ENCODE data around the gene RETREG1.
A peak's percentile ranks its signal among the peaks of the same experiment; 100 is the strongest.
"Not testable (repeated sequence)": the region's sequence is repeated elsewhere in the genome, so short reads cannot be mapped to it uniquely, and the experiment has no call there.

The RETREG1 gene

DNA sequence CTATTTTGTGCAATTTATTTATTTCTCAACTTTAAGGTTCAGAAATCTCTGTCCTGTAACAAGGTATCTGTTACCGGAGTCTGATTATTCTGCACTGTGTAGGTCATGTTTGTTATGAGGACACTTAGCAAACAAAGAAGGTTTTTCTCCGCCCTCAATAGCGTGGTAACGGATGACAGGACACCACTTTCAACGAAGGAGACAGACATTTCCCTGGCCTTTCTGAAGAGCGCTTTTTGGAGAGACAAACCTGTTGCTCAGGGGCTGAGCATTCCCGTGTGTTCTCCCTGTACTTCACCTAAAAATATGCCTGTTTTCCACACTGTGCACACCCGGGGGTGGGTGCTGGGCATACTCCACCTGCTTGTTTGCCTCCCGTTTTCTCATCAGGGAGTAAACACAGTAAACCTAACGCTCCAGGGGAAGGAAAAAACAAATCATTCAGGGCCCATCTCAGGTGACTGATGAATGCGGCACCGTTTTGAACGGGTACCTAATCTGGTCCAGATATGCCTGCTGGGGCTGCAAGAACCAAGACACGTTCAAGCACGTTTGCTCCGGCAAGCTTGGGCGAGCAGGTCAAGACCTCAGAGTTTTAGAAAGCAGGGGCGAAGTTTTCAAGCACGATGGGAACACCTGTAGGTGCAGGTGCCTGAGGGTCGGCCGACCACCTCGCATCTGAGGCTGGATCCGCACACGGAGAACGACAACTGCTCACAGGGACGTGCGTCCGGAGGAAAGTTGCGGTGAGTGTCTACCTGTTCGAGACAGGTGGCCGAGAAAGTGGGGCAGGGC, 859 bp downstream of the RETREG1 start:
- DNase-seq, result peak; percentile 67

DNA sequence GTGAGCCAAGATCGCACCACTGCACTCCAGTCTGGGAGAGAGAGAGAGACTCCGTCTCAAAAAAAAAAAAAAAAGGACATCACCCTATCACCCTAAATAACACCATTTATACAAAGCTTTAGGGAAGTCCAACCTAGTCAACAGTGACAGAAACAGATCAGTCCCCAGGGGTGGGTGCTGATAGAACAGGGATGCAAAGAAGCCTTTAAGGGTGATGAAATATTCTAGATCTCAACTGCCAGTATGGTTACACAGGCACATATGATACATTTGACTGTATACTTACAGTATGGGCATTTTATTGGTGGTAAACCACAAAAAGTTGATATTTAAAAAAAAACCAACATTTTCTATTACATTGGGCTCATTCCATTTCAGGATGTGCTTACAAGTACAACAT, 4.8 kb downstream of the RETREG1 start:
- DNase-seq, result no peak

DNA sequence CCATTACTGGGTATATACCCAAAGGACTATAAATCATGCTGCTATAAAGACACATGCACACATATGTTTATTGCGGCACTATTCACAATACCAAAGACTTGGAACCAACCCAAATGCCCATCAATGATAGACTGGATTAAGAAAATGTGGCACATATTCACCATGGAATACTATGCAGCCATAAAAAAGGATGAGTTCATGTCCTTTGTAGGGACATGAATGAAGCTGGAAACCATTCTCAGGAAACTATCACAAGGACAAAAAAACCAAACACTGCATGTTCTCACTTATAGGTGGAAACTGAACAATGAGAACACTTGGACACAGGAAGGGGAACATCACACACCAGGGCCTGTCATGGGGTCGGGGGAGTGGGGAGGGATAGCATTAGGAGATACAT, 5.9 kb downstream of the RETREG1 start:
- DNase-seq, result not testable (repeated sequence)

DNA sequence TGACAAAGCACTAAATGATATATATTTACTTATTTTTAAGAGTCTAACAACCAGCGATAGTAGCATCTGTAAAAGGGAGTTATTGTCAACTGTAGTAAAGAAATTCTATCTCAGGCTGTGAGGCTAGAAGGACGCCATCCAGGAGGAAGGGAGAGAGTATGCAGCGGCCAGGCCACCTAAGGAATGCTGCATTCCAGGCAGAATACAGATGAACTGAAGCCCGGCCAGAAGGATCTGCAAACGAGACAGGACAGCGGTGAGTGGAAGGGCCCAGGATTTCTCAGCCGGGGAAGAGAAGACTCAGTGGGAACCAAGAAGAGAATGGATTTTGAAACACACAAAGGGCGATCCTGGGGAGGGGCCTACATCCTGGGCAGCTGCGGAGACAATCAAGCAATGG, 7.4 kb downstream of the RETREG1 start:
- DNase-seq, result no peak

DNA sequence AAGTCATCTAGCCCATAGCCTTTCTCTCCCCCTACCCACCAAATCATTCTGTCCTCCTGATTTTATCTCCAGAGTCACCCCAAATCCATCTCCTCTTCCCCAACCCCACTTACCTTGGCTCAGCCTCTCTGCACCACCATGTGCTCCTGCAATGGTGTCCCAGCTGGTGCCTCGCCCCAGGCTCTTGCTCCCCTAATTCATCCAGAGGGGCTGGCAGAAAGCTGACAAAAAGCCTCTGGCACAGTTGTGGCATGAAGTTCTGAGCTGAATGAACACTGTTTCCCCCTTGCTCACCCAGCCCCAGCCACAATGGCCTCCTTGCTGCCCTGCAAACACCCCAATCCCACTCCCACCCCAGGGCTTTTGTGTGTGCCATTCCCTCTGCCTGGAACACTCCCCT, 10.2 kb downstream of the RETREG1 start:
- no peak for DNase-seq

DNA sequence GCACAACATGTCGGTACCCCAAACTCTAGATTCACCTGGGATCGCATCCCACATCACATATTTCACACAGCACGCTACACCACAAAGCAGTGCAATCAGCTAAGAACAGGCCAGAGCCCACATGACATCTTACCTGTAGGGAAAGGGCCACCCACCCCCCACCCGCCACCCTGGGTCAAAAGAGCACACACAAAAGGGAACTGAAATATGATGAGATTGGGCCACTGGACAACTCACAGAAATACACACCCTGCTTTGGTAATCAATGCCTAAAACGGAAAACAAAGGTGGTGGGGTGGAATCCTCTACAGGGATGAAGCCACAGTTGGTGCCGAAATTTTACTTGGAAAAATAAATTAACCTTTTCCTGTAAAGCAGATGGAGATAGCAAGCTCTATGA, 13.1 kb downstream of the RETREG1 start:
- no peak for DNase-seq

DNA sequence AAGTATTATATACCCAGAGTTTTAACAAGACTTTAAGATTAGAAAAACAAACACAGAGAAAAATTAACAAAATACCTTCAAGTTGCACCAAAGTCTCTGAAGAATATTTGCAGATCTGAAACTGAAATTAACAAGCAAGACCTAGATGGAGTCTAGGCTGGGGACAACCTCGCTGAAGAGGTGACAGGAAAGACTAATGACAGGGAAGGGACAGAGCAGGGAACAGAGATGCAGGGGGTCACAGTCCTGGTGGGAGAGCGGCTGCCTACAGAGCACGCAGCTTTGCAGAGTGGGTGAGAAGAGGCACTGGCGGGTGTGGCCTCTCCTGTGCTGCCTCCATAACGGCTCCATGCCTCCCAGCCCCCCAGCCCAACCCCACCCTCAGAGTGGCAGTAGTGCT, 13.5 kb downstream of the RETREG1 start:
- DNase-seq, result no peak

DNA sequence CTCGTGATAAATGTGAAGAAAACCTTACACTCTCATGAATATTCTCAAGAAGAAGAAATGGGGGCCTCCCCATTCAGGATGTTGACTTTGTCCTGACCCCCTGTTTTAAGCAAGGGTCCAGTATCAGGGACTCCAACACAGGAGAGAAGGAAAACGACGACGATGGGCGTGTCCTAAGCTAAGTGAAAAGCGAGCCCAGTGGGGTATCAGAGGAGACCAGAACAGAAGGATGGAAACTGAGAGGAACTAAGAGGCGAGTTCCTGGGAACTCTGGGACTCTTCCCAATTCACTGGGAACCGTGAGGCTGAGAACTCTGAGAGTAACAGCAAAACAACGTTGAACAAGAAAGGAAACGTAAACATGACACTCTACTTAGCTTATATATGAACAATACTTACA, 14.6 kb downstream of the RETREG1 start:
- DNase-seq, result no peak

DNA sequence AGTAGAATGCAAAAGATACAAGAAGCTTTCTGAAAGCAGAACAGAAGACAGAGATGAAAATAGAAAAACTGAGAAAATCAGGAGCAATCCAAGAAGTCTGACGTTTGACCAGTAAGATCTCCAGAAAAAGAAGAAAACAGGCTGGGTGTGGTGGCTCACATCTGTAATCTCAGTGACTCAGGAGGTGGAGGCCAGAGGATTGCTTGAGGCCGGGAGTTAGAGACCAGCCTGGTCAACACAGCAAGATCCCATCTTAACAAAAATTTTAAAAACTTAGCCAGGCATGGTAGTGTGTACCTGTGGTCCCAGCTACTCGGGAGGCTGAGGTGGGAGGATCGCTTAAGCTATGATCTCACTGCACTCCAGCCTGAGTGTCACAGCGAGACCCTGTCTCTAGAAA, 15.9 kb downstream of the RETREG1 start:
- no peak for DNase-seq

DNA sequence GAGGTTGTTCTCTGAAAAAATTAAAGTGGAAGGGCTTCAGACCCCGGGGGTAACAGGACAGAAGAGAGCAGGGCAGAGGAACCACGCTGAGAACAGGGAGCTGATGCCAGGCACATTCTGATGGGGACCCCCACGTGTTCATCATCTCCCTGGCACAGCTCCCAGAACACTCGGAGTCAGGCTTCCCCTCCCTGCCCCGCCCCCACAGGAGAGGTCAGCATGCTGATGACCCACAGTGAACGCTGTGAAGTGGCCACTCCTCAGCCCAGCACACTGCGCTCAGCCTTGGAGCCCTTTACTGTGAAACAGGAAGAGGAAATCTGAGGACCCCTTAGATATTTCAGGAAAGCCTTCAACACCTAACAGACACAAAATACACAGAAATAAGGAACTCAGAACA, 16.4 kb downstream of the RETREG1 start:
- DNase-seq, result no peak

DNA sequence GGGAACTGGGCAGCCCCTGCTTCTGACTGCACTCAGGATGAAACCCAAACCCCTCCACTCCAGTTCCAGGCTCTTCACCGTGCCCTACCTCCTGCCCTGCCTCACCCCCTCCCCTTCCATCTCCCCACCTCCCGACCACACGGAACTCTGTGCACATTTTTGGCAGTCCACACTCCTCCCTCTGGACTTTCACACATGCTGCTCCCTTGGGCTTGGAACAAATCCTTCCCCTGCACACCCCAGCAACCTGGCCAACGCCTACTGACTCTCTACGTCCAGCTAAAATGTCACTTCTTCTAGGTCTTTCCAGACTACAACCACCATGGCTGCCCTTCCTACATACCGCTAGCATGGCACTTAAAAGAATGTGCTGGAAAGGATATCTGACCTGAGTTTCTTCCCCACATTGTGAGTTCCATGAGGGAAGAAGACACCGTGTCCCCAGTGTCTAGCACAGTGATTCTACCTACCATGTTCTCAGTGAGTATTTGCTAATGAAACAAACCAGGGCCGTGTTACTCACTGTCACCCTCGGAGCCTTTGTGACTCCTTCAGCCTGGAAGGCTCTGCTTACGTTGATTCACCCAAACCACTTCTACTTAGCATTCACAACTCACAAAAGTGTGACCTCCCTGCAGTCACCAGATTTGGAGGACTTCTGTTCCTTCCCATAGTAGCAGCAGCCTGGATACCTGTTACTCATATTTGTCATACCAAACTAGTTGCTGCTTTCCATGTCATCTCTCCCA, 18.7 kb downstream of the RETREG1 start:
- DNase-seq, result no peak

DNA sequence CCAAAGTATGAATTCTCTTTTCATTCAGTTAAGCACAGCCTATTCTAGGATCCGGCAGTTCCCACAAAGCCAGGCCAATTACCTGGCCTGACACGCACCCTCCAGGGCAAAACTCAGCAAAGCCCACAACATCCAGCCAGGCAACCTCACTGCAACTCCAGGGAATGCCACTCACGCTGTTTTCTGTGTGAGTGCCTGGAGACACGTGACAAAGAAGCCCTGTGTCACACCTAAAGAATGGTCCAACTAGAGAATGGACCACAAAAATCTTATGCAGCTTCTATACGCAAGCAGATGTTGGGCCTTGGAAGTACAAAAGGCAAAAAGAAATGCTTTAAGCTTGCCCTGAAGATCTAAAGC, 20.2 kb downstream of the RETREG1 start:
- no peak for DNase-seq

DNA sequence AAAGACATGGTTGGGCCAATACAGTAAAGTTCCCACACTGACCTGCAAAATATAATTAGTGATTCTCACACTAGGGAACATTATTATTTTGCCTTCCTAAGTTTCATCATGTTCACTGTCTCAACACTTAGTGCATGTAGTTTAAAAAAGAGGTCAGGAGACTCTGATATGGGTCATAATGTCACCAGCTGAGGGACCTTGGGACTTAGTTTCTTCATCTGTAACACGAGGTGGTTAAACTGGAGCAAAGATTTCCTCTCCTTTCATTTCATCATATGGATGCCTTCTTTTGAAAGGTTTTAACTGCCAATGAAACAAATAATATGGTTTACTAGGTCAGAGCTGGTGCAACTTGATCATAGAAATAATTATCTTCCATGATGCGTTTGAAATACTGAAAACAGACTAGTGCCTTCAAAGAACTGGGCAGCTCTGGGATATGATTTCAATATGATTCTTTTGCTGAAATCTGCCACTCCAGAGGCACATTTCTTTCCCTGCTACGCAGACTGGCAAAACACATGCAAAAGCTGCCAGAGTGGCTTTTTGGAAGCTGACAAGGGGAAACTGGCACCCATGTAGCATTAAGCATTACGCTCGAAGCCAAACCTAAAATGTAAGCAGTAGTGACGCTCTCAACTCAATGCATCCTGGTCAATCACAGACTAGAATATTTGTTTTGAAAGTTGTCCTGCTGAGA, 20.8 kb downstream of the RETREG1 start:
- DNase-seq, result no peak

DNA sequence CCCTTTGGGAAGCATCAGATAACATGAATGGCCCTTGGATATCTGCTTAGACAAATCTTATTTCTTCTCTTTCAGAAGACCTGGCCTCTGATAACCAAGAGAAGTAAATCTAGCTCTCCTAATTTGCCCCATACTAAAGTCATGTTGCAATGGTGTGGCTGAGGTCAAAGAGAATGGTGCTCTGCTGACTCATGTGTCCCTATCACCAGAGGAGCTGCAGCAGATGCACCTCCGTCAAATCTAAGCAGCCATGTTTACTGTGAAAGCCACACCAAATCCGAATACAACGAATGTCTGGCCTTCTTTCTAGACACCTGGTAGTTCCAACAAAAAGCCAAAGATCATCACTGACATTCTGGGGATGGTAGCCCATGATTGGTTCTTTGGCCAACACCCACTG, 23.2 kb downstream of the RETREG1 start:
- DNase-seq, result no peak

DNA sequence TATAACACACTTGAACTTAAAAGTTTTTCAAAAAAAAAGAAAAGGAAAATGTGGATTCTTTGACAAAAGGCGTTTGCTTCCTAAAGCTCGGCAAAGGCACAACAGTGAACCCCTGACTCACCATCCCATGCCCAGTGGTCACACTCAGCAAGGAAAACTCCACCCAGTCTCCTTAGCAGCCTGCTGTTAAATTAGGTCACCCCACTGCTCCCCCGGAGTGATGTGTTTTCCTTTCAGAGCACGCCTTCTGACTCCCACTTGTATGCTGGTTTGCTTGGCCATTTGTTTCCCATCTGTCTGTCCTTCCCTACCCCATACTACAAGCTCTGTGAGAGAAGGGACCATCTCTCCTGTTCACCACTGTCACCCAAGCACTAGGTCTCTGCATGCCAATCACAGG, 23.8 kb downstream of the RETREG1 start:
- DNase-seq, result no peak

DNA sequence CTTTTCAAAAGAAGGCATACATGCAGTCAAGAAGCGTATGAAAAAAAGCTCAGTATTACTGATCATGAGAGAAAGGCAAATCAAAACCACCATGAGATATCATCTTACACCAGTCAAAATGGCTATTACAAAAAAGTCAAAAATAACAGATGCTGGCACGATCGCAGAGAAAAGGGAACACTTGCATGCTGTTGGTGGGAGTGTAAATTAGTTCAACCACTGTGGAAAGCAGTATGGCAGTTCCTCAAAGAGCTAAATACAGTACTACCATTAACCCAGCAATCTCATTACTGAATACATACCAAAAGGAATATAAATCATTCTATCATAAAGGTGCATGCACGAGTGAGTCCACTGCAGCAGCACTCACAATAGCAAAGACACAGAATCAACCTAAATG, 24.5 kb downstream of the RETREG1 start:
- DNase-seq, result no peak

DNA sequence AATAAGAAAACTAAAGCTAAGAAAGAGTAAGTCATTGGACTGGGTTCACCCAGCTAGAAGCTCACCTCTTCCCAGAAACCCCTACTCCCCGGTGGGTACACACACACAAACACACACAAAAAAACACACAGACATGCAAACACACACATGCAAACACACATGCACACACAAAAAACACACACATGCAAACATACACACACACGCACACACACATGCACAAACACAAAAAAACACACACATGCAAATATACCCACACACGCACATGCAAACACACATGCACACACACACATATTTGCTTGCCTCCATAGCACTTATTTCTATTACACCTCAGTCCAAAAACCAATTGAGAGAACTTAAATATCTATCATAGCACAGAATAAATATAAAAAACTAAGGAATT, 26.1 kb downstream of the RETREG1 start:
- no peak for DNase-seq

DNA sequence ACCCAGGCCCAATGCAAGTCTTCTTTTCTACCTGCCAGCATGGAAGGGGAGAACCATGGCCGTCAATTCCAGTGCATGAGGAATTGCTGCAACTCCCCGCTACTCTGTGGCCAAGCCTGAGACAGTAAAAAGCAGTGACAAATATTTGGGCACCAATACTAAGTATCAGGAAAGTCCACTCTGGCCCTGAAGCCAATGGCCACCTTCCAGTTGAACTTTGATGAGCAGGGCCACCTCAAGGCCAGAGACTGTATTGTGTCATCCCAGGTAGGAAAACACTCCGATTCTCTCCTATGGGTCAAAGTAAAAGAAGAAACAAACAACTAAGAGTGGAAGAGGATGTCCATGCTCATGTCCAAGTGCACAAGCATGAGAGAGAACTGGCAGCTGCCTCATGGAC, 27.1 kb downstream of the RETREG1 start:
- DNase-seq, result no peak

DNA sequence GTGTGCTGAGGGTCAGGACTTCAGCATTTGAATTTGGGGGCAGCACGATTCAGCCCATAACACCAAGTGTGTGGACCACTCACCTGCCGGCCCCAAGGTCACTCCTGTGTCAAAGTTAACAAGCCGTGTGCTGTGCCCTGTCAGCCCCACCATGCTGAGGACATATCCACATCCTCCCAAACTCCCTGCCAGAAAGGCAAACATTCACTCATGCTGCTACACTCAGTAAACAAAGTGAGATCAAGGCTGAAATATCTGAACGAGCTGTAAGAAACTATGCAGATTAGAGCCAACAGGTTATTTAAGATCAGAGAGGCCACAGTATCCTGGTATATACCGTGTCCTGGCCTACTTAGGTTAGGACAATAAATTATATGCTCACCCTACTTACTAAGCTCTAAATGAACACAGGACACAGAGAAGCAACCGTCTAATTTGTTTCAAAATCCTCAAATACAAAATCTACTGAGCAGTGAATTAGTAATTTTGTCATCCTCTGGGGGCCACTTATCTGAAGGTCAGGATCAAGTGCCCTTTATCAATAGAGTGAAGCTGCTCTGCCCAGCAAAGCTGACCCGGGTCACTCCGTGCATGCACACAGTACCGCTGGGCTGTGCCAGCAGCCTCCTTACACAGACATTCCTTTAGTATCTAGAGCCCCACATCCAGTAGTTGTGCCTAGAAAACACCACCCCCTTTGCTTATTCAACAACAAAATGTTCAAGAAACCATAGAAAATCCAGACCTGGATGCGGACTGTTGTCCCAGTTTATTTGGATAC, 28.2 kb downstream of the RETREG1 start:
- no peak for DNase-seq

DNA sequence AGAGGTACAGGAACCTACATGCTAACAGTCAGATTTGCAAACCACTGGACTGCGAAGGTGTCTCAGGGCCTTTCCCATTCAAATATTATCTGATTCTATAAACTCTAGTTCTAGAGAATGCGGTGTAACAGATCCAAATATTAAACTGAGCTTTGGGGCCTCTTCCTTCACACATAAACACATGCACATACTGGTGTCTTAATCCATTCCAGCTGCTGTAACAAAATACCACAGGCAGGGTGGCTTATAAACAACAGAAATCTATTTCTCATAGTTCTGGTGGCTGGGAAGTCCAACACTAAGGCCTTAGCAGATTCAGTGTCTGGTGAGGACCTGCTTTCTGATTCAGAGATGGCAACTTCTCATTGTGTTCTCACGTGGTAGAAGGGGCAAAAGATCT, 30.2 kb downstream of the RETREG1 start:
- no peak for DNase-seq

DNA sequence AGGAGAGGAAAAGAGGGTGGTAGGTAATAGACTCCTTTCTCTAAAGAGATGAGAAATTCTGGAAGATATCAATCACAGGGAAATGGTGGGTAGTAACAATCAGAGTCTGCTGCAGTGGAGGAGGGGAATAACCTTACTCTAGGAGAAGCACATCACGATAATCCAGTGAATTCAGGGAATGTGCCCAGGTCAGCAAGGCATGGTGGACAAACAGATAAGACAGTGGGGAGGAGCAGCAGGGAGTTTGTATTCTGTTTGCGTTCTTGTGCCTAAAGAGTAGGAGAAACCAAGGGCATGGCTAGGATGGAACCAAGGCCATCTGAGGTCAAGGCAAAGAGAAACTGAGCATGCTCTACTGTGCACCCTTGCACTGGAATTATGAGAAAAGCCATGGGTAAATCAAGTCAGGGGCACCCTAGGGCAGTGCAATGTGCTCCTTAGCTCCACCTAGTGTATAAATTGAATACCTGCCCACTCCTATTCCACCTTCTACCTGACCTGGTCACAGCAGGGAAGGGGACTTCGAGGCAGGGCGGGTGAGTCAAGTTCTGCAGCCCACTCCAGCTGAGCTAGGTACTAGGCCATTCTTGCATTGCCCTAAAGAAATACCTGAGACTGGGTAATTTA, 31.6 kb downstream of the RETREG1 start:
- no peak for DNase-seq

DNA sequence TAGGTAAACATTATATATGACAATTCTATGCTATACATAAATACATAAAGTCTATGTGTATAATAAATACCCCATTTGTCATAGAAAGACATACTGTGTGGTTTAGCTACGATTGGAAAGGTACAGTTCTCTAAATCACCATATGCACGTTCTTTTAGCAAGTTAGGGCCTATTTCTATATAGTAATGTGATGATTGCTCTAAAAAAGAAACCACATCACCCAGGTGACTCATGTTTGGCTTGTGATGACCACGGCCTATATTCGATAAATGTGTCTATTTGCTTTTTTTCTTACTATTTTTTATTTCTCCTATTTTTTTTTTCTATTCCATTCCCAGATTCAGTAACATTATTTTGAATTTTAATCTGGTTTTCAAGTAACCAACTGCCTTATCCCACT, 34.7 kb downstream of the RETREG1 start:
- DNase-seq, result no peak

DNA sequence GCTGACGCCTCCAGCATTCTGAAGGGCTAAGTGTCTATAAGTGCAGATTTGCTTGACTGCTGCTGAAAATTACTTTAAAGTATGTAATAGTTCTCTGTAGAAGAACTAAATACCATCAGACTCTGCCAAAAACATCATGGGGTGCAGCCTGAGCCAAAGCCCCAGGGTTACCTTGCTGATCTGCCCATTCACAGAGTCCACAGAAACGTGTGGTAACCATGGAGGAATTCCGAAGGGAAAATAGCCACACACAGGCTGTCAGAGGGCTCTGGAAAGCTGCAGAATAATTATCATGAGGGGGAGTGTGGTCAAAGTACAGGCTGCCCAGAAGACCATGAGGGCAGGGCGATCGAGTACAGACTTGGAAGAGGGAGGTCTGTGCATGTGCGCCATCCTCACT, 36.4 kb downstream of the RETREG1 start:
- DNase-seq, result no peak
